ENCODE measurements around the gene STK24.

Gene STK24

DNA sequence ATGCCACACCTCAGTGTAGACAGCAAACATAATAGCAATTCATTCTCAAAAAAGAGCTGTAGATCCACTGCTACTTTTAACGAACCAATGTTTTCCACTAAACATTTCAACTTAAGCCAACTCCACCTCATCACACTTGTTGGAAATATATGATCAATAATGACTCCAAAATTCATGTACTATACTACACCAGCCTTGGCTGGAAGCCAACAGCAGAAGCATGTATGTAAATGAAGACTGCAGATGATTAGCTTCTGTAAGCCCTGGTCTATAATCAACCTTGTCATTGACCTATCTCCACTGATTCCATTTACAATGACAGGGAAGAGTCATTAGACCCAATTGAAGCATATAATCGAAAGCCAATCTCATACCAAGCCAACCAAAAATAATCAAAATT is 71.7 kb downstream of the STK24 start:
- no peak overlapping the region for H3K4me3 ChIP-seq (ENCODE audit: low read depth, low read length)
- in situ Hi-C loops (cut with HindIII; ENCODE audit: low sequenced_read_pairs): no loop called here
- TF ChIP-seq, protein P1, sequence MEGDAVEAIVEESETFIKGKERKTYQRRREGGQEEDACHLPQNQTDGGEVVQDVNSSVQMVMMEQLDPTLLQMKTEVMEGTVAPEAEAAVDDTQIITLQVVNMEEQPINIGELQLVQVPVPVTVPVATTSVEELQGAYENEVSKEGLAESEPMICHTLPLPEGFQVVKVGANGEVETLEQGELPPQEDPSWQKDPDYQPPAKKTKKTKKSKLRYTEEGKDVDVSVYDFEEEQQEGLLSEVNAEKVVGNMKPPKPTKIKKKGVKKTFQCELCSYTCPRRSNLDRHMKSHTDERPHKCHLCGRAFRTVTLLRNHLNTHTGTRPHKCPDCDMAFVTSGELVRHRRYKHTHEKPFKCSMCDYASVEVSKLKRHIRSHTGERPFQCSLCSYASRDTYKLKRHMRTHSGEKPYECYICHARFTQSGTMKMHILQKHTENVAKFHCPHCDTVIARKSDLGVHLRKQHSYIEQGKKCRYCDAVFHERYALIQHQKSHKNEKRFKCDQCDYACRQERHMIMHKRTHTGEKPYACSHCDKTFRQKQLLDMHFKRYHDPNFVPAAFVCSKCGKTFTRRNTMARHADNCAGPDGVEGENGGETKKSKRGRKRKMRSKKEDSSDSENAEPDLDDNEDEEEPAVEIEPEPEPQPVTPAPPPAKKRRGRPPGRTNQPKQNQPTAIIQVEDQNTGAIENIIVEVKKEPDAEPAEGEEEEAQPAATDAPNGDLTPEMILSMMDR (IDR thresholded peaks at IDR 0.05; ENCODE audit: low read depth, low read length): no peak
- no peak for DNase-seq (ENCODE audit: low read depth, low spot score)

- TF ChIP-seq, protein P1 (IDR thresholded peaks at IDR 0.05; ENCODE audit: low read depth, low read length): no peak
- DNase-seq (ENCODE audit: low read depth, low spot score): no peak
- no peak overlapping the region for H3K4me3 ChIP-seq (ENCODE audit: low read depth, low read length)
- in situ Hi-C loops (cut with HindIII; ENCODE audit: low sequenced_read_pairs): no loop called here
Observed at GRCh38 chr13:98504371-98504963, 72.4 kb downstream of the STK24 start.

- in situ Hi-C loops (cut with HindIII; ENCODE audit: low sequenced_read_pairs): no loop called here
- H3K4me3 ChIP-seq (ENCODE audit: low read depth, low read length): no peak overlapping the region
Observed at GRCh38 chr13:98504029-98504351, 72.9 kb downstream of the STK24 start.

DNA sequence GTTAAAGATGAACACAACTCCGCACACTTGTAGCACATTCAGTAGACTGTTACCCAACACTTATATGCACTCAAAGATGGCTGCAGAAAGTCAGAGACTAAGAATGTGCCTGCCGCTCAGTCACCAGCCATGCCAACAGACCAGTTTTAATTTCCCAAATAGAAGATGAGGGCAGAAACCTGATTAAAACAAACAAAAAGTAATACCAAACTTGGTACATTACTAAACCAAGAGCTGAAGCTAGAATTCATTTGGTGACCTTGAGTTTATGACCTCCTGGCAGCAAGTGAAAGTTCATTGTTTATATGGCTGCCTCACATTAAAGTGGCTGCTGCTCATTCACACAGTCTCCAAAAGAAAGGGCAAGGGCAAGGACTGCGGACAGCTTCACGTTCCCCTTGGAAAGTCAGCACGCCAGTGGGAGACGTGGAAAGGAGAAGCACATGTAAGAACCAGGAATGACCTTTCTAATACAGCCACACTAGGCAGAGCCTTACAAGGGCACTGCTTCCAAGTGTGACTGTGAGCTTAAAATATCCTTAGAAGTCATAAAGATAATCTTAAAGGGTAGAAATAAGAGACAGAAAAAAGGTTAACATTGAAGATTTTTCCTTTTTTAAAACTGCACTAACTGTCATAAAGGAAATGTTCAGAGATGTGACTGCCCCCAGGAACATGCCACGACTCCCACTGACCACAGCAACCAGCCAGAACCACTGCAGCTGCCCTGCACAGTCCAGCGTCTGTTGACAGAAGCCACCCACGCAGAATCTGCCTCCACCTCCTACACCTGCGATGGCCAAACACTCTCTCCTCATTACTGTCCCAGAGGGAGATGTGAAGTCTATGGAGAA is 73.5 kb downstream of the STK24 start:
- TF ChIP-seq, protein P1 (IDR thresholded peaks at IDR 0.05; ENCODE audit: low read depth, low read length): no peak
- H3K4me3 ChIP-seq (ENCODE audit: low read depth, low read length): no peak overlapping the region
- no peak for DNase-seq (ENCODE audit: low read depth, low spot score)
- in situ Hi-C loops (cut with HindIII; ENCODE audit: low sequenced_read_pairs): no loop called here

More at GRCh38 chr13:98504029-98504351, 72.9 kb downstream of the STK24 start:
- DNase-seq (ENCODE audit: low read depth, low spot score): peak; percentile 38
- TF ChIP-seq, protein P1 (IDR thresholded peaks at IDR 0.05; ENCODE audit: low read depth, low read length): no peak

- DNase-seq (ENCODE audit: low read depth, low spot score): no peak
- in situ Hi-C loops (cut with HindIII; ENCODE audit: low sequenced_read_pairs): no loop called here
- TF ChIP-seq, protein P1 (IDR thresholded peaks at IDR 0.05; ENCODE audit: low read depth, low read length): no peak
- no peak overlapping the region for H3K4me3 ChIP-seq (ENCODE audit: low read depth, low read length)
Observed at GRCh38 chr13:98500963-98501421, 75.9 kb downstream of the STK24 start.

- DNase-seq (ENCODE audit: low read depth, low spot score): no peak
- TF ChIP-seq, protein P1 (IDR thresholded peaks at IDR 0.05; ENCODE audit: low read depth, low read length): no peak
- H3K4me3 ChIP-seq (ENCODE audit: low read depth, low read length): no peak overlapping the region
- in situ Hi-C loops (cut with HindIII; ENCODE audit: low sequenced_read_pairs): no loop called here
Observed at GRCh38 chr13:98496966-98497365, 79.9 kb downstream of the STK24 start.
